Measurements from ENCODE around the gene ISG15. TPM values are rescaled to one million over a fixed set of nuclear protein-coding genes. Genes with fewer than 3 reads are reported as not detected.

The ISG15 gene
- total RNA-seq, 1 donor: 34.7 TPM

DNA sequence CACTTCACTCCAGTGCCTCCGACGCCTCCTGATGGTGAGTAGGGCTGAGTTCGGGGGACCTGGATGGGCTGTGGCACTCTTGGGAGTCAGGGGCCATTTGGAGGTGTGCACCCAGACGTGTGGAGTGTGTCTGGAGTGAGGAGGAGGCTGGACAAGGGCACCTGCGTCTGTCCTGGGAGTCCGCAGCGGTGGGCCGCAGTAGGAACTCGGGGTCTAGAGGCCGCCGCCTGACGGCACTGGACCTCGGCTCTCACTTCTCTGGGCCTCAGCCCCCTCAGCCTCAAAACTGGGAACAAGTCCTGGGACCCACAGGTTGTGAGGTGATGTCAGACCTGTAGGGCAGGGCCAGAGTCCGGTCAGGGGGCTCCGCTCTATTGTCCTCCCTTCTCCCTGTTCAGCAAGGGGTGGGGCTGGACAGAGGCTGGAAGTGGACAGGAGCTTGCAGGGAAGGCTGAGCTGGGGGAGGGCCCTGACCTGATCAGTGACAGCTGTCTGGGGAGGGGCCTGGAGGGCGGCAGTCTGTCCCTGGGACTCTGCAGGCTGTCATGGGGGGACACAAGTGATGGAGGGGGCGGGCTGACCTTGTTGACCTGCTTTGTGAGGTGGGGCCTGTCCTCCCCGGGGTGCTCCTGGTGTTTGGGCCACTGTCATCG lies 22.1 kb downstream of the ISG15 start:
- DNase-seq (ENCODE audit: low read depth): no peak
- TF ChIP-seq, protein P1, sequence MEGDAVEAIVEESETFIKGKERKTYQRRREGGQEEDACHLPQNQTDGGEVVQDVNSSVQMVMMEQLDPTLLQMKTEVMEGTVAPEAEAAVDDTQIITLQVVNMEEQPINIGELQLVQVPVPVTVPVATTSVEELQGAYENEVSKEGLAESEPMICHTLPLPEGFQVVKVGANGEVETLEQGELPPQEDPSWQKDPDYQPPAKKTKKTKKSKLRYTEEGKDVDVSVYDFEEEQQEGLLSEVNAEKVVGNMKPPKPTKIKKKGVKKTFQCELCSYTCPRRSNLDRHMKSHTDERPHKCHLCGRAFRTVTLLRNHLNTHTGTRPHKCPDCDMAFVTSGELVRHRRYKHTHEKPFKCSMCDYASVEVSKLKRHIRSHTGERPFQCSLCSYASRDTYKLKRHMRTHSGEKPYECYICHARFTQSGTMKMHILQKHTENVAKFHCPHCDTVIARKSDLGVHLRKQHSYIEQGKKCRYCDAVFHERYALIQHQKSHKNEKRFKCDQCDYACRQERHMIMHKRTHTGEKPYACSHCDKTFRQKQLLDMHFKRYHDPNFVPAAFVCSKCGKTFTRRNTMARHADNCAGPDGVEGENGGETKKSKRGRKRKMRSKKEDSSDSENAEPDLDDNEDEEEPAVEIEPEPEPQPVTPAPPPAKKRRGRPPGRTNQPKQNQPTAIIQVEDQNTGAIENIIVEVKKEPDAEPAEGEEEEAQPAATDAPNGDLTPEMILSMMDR (IDR thresholded peaks at IDR 0.05; ENCODE audit: insufficient read depth, low read length): no peak

DNA sequence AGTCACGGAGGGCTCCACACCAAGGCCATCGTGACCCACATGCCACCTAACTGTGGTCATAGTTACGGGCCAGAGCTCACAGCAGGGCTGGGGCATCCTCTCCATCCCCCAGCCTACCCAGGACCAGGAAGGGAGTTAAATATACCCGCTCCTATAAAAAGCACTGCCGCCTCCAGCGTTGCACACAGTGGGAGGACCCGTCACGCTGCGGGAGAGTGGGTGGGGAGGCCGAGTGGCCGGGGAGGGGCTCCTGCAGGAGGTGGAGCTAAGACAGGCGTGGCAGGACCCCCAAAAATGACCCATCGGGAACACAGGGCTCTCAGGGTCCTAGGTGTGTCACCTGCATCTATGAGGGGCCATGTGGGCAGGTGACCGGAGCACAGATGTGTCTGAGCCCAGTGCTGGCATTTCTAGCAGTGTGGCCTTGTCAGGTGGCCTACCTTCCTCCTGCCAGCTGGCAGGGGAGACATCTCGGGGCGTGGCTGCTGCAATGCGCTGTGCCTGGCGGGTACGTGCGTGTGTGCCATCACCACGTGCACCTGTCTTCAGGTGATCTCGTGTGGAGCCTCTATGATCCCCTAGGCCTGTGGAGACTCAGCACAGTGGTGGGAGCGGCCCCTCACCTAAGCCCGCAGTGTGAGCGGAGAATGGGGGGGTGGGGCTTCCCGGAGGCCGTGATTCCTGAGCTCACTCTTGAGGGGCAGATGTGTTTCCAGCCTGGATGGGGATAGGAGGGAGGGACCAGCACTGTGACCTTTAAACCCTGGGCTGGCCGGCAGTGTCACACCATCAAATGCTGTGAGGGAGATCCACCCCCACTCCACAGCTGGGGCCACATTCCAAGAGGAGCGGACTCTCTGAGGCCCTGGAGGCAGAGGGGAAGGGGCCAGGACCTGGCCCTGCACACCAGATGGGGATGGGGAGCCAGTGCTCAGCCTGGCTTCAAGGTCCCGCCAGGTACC lies 24.4 kb downstream of the ISG15 start:
- no peak overlapping the region for H3K4me3 ChIP-seq (ENCODE audit: low read depth, low read length)
- DNase-seq (ENCODE audit: low read depth): no peak
- TF ChIP-seq, protein P1 (IDR thresholded peaks at IDR 0.05; ENCODE audit: insufficient read depth, low read length): no peak

More for the DNA sequence above, 22.1 kb downstream of the ISG15 start:
- no peak overlapping the region for H3K4me3 ChIP-seq (ENCODE audit: low read depth, low read length)

DNA sequence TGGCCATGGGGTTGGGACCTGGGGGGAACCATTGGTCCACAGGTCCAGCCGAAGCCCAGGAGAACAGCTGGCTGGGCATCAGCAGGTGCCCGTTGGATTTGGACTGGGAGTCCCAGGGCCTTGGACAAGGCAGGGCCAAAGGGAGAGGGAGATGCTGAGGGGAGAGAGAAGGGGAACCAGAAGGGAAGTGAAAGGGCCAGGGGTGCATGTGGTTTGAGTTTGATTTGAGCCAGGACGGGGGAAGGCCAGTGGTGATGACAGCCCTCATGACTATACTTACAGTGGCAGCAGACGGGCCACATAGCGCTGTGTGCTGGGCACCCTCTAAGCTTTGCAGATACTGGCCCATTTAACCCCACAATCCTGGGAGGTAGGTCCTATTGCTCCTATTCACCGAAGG lies 25.4 kb downstream of the ISG15 start:
- no peak for DNase-seq (ENCODE audit: low read depth)

DNA sequence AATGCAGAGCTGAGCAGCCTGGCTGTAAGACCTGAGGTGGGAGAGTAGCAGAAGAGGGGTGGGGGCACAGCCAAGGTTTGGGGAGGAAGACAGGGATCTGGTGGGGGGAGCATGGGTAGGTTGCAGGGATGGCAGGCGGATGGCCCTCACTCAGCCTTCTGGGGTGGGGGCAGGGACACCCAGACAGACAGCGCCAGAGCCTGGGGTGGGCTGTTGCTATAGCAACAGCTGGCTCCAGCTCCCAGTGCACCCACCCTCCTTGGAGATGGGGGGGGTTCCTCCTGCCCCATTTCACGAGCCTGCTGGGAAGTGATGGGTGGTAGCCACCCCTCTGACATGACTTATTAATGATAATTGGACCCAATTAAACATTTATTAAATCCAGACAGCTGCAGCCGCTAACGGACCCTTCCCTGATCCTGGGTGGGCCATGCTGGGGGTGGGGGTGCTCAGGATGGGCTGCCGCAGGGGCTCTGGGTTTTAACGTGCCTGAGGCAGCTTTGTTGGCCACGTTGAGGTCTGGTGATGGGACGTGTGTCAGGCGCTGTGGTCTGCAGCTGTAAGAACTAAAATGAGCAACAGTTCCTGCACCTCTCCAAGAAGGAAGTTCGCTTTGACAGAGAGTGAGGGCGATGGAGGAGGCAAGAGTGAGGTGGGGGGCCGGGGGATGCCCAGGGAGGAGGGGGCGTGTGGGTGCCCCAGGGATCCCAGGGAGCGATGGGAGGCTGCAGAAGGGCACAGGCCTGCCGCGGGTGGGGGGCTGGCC lies 26.0 kb downstream of the ISG15 start:
- no peak overlapping the region for H3K4me3 ChIP-seq (ENCODE audit: low read depth, low read length)
- no peak for DNase-seq (ENCODE audit: low read depth)
- TF ChIP-seq, protein P1 (IDR thresholded peaks at IDR 0.05; ENCODE audit: insufficient read depth, low read length): no peak

More for the DNA sequence above, 25.4 kb downstream of the ISG15 start:
- no peak overlapping the region for H3K4me3 ChIP-seq (ENCODE audit: low read depth, low read length)
- TF ChIP-seq, protein P1 (IDR thresholded peaks at IDR 0.05; ENCODE audit: insufficient read depth, low read length): no peak

DNA sequence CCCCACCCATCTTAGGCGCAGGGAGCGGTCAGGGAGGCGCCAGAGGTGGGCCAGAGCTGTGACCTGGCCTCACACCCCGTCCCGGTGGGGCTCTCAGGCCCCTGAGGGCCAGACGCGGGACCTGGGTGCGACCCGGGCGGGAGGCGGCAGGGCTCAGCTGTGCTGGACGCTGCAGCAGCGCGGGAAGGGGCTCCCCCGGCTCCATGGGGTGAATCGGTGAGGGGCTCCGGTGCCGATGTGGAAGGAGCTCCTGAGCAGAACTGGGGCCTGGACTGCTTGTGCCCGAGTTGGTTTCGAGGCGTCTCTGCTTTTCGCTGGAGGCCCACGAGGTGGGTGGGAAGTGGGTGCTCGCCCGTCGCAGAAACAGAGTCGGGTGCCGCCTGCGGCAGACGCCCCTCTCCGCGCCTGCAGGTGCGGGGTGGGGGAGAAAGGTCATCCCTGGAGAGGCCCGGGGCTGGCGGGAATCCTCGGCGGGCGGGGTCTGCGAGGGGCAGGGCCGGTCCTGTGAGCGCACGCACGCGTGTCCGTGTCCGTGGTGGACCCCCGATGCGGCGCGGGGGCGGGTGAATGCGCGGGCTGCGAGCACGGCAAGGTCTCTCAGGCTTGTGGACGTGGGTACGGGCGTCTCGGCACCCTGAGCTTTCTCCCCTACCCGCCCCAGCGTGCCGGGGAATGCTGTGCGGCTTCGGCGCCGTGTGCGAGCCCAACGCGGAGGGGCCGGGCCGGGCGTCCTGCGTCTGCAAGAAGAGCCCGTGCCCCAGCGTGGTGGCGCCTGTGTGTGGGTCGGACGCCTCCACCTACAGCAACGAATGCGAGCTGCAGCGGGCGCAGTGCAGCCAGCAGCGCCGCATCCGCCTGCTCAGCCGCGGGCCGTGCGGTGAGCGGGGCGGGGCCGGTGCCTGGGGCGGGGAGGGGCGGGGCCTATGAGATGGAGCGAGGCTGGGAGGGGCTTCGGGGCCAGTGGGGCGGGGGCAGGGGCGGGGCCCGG lies 27.0 kb downstream of the ISG15 start:
- peak; percentile 61 for DNase-seq (ENCODE audit: low read depth)
- H3K4me3 ChIP-seq (ENCODE audit: low read depth, low read length): peak overlapping the region; percentile 55
- TF ChIP-seq, protein P1 (IDR thresholded peaks at IDR 0.05; ENCODE audit: insufficient read depth, low read length): peak; percentile 9

All from fibroblast of the aortic adventitia (primary cell).